ENCODE measurements around the gene FKBP10. TPM values are rescaled to one million over a fixed set of nuclear protein-coding genes. Genes with fewer than 3 reads are reported as not detected.

The FKBP10 gene
- total and polyA plus RNA-seq, 9 of the 15 experiments (the other 6 are each of a cell fraction or from before 2014, with no cell fraction given): 0.03 to 3.0 (median 1.4) TPM; not detected in 1

DNA sequence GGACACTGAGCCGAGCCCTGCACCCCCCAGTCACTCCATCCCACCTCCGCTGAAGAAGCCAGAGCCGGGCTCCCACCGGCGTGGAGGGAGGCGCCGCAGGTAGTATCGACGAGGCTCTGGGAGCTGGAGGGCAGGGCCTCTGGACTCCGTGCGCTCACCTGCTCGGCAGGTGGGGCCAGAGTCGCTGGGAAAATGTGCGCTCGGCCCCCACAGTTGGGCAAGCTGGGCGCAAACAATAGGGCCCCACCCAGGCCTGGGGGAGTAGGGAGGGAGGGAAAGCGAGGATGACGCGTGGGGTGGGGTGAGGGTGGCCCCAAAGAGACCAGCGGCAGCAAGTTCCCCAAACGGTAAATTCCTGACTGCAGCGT lies 27.0 kb upstream of the FKBP10 start:
- peak overlapping the region; percentile 78 for H2AFZ ChIP-seq (ENCODE audit: low read depth, low read length)
- no peaks in the 10 kb centered on the region for H3K27me3 ChIP-seq (ENCODE audit: control insufficient read depth in 2 of 2, insufficient read depth in 2 of 2, low read length in 2 of 2)
- peaks cover 34 to 43% of the 10 kb centered on the region in 2 experiments for H3K4me1 ChIP-seq (replicated peaks in 1 of 2; ENCODE audit: control insufficient read depth in 2 of 2, insufficient read depth in 2 of 2, low read length in 2 of 2)
- H3K9me3 ChIP-seq (replicated peaks; ENCODE audit: control insufficient read depth, insufficient read depth, low read depth, low read length): no peaks in the 10 kb centered on the region
- peak overlapping the region; percentile 59 for H3K4me3 ChIP-seq
- peak overlapping the region; percentile 89 for H3K27ac ChIP-seq (ENCODE audit: extremely low read depth, low read depth, low read length)
- BruUV-seq (replicated peaks): no TSS peak
- intact Hi-C loops (cut with micrococcal nuclease) (loop anchor here (2.0 kb wide), 2 partner anchors 15 to 79 kb away; partner anchors contain the start of gene KLHL11), in situ Hi-C loops (cut with MboI) (no loop called here)
- H3K9me1 ChIP-seq (ENCODE audit: control insufficient read depth, insufficient read depth, low read length): peaks cover 7% of the 10 kb centered on the region
- WGBS (ENCODE audit: insufficient coverage, low coverage, missing lambda C conversion rate): 0% methylated on average over 14 of the region's 22 CpGs
- H3K79me2 ChIP-seq (ENCODE audit: control insufficient read depth, insufficient read depth, low read length): peaks cover 52% of the 10 kb centered on the region
- CTCF ChIA-PET (ENCODE audit: low intra/inter-chr PET ratio): interaction anchor here (0.7 kb wide), 1 partner anchor 16 kb away, joined by 4 read pairs; no protein-coding TSS in a partner anchor
- ATAC-seq: peak; percentile 21
- peaks cover 17% of the 10 kb centered on the region; the same call in 1 of the 3 replicates for H3K36me3 ChIP-seq (ENCODE audit: control insufficient read depth, insufficient read depth, low read length)
- peak overlapping the region; percentile 97 for H3K4me2 ChIP-seq (ENCODE audit: insufficient read depth, low read length)
- FAIRE-seq: no peak
- peak overlapping the region; percentile 80 to 96 for H3K9ac ChIP-seq (ENCODE audit: insufficient read depth in 1 of 2, low read depth in 2 of 2, low read length in 2 of 2)
- peaks cover 9% of the 10 kb centered on the region for H4K20me1 ChIP-seq (replicated peaks; ENCODE audit: control insufficient read depth, insufficient read depth, low read length)
- DNase-seq (ENCODE audit: extremely low read depth in 1 of 4, low spot score in 3 of 4): peak; percentile 63 to 81 (median 66)
- POLR2A ChIA-PET: interaction anchor here (0.6 to 3.7 kb wide), 23 partner anchors 8 to 566 kb away, joined by 3 to 30 read pairs (median 4); partner anchors contain the start of genes ACLY, KLHL11 and P3H4
- TF ChIP-seq EP400 (IDR thresholded peaks at IDR 0.05) (peak; percentile 44; the same call in 1 of the 2 replicates), MYNN (IDR thresholded peaks at IDR 0.05) (peak; percentile 54; the same call in 1 of the 2 replicates), MYNN (CRISPR knock-in tag; IDR thresholded peaks at IDR 0.05) (no peak), ZNF592 (IDR thresholded peaks at IDR 0.05) (no peak), PCBP1 (IDR thresholded peaks at IDR 0.05; ENCODE audit: low read depth, low read length, poor library complexity, severe bottlenecking) (peak; percentile 13), NELFE (IDR thresholded peaks at IDR 0.05; ENCODE audit: insufficient read depth, insufficient read length) (no peak), MLLT1 (IDR thresholded peaks at IDR 0.05) (no peak)
- TF ChIP-seq, protein P1, sequence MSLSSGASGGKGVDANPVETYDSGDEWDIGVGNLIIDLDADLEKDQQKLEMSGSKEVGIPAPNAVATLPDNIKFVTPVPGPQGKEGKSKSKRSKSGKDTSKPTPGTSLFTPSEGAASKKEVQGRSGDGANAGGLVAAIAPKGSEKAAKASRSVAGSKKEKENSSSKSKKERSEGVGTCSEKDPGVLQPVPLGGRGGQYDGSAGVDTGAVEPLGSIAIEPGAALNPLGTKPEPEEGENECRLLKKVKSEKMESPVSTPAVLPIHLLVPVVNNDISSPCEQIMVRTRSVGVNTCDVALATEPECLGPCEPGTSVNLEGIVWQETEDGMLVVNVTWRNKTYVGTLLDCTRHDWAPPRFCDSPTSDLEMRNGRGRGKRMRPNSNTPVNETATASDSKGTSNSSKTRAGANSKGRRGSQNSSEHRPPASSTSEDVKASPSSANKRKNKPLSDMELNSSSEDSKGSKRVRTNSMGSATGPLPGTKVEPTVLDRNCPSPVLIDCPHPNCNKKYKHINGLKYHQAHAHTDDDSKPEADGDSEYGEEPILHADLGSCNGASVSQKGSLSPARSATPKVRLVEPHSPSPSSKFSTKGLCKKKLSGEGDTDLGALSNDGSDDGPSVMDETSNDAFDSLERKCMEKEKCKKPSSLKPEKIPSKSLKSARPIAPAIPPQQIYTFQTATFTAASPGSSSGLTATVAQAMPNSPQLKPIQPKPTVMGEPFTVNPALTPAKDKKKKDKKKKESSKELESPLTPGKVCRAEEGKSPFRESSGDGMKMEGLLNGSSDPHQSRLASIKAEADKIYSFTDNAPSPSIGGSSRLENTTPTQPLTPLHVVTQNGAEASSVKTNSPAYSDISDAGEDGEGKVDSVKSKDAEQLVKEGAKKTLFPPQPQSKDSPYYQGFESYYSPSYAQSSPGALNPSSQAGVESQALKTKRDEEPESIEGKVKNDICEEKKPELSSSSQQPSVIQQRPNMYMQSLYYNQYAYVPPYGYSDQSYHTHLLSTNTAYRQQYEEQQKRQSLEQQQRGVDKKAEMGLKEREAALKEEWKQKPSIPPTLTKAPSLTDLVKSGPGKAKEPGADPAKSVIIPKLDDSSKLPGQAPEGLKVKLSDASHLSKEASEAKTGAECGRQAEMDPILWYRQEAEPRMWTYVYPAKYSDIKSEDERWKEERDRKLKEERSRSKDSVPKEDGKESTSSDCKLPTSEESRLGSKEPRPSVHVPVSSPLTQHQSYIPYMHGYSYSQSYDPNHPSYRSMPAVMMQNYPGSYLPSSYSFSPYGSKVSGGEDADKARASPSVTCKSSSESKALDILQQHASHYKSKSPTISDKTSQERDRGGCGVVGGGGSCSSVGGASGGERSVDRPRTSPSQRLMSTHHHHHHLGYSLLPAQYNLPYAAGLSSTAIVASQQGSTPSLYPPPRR (CRISPR knock-in tag; IDR thresholded peaks at IDR 0.05; ENCODE audit: borderline replicate concordance): no peak
- TF ChIP-seq, protein P2, sequence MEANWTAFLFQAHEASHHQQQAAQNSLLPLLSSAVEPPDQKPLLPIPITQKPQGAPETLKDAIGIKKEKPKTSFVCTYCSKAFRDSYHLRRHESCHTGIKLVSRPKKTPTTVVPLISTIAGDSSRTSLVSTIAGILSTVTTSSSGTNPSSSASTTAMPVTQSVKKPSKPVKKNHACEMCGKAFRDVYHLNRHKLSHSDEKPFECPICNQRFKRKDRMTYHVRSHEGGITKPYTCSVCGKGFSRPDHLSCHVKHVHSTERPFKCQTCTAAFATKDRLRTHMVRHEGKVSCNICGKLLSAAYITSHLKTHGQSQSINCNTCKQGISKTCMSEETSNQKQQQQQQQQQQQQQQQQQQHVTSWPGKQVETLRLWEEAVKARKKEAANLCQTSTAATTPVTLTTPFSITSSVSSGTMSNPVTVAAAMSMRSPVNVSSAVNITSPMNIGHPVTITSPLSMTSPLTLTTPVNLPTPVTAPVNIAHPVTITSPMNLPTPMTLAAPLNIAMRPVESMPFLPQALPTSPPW (CRISPR knock-in tag; IDR thresholded peaks at IDR 0.05): peak; percentile 11; the same call in 1 of the 2 replicates

Measured in K562 (cell line).